Gastroesophageal sphincter (tissue), 4 donors: Measurements from ENCODE around the gene MTA1. TPM values are rescaled to one million over a fixed set of nuclear protein-coding genes. Genes with fewer than 3 reads are reported as not detected.

ENCODE experiments used
- ATAC-seq: fragments of 150-250 bp; one replicate; pipeline ENCODE4 v1.9.1; 2016; ENCODE audit warnings: mild to moderate bottlenecking, moderate library complexity
- H3K27ac ChIP-seq, 4 donors: fragments of 200-600 bp; sonication (generic) in 3 of 4; 1 replicate in 3 of 4; 2 replicates in 1 of 4; pipeline ENCODE4 v1.5.1; 2016 to 2019
- H3K27me3 ChIP-seq: fragments of 200-600 bp; sonication (generic); one replicate; pipeline ENCODE4 v1.5.1; 2019
- H3K36me3 ChIP-seq, 2 donors: fragments of 200-600 bp; sonication (generic); one replicate each; pipeline ENCODE4 v1.5.1; 2019; ENCODE audit warnings: control low read depth in 1 of 2
- H3K4me1 ChIP-seq, 3 donors: fragments of 200-600 bp; sonication (generic); 1 replicate in 2 of 3; 2 replicates in 1 of 3; pipeline ENCODE4 v1.5.1; 2016 to 2019; ENCODE audit warnings: control low read depth in 2 of 3
- H3K4me3 ChIP-seq, 2 donors: fragments of 200-600 bp; sonication (generic); one replicate each; pipeline ENCODE4 v1.5.1; 2019; ENCODE audit warnings: mild to moderate bottlenecking in 1 of 2, moderate library complexity in 1 of 2
- H3K9me3 ChIP-seq, 3 donors: fragments of 200-600 bp; sonication (generic); one replicate each; pipeline ENCODE4 v1.5.1; 2017 to 2019; ENCODE audit warnings: control low read depth in 2 of 3
- EP300 ChIP-seq: sonication (generic); formaldehyde crosslinking; IDR thresholded peaks from one replicate; pipeline ENCODE4 v1.6.1; 2017; ENCODE audit warnings: antibody characterized with exemption, mild to moderate bottlenecking
- POLR2A ChIP-seq, 2 donors: fragments of 450-650 bp; IDR thresholded peaks; one replicate each; pipeline ENCODE4 v1.6.1; 2017; ENCODE audit warnings: antibody characterized with exemption in 2 of 2, mild to moderate bottlenecking in 2 of 2, moderate library complexity in 1 of 2
- POLR2AphosphoS5 ChIP-seq: sonication (generic); formaldehyde crosslinking; IDR thresholded peaks from one replicate; pipeline ENCODE4 v1.6.1; 2017; ENCODE audit warnings: antibody characterized with exemption
- WGBS, 2 donors: methylation state at CpG; one replicate each; pipeline ENCODE4 v1.1.5; 2018; ENCODE audit warnings: low coverage in 1 of 2; 5-methylcytosine and 5-hydroxymethylcytosine counted together
- total RNA-seq, 4 donors: library from RNA; depleted of rRNA; stranded (reverse); fragments of >200 nt; gene quantifications; one replicate each; pipeline ENCODE4 v1.1.0, GENCODE V29; 2016
- TF ChIP-seq, protein P1 (sequence below), 4 experiments: fragments of 200-600 bp in 2 of 4; fragments of 450-650 bp in 2 of 4; sonication (generic) in 1 of 4; IDR thresholded peaks; one replicate each; pipeline ENCODE4 v1.5.1; 2017 to 2019; ENCODE audit warnings: antibody characterized with exemption in 4 of 4, mild to moderate bottlenecking in 2 of 4, moderate library complexity in 2 of 4

The MTA1 gene
- total RNA-seq, 4 donors from 2014 or later, result 48.0 to 83.5 (median 58.7) TPM

DNA sequence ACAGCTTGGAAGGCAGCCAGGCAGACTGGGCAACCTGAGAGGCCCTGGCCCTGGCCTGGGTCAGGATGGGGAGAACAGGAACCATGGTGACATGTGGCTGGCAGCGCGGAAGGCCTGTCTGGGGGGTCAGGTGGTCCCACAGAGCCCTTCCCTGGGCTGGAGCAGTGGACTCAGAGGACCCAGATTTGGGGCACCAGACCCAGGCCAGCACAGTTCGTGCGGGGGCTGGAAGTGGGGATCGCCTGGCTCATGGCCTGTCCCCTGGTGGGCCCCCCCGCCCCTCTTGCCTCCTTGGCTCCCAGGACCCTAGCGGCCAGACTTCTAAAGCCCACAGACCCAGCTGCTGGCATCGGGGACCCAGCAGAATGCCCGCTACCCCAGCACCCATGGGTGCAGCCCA, 21.4 kb downstream of the MTA1 start:
- no CpG with 5 or more reads among the region's 9 CpGs for WGBS, 2 donors
- Histone ChIP-seq H3K4me1 (peaks cover 0 to 42% (median 0%) of the 10 kb centered on the region in 3 donors), H3K9me3 (no peaks in the 10 kb centered on the region), H3K4me3 (no peak overlapping the region), H3K27ac (no peak overlapping the region), H3K27me3 (no peaks in the 10 kb centered on the region), H3K36me3 (peaks cover 0 to 60% of the 10 kb centered on the region in 2 donors)
- ATAC-seq, result no peak
- TF ChIP-seq, protein P1, sequence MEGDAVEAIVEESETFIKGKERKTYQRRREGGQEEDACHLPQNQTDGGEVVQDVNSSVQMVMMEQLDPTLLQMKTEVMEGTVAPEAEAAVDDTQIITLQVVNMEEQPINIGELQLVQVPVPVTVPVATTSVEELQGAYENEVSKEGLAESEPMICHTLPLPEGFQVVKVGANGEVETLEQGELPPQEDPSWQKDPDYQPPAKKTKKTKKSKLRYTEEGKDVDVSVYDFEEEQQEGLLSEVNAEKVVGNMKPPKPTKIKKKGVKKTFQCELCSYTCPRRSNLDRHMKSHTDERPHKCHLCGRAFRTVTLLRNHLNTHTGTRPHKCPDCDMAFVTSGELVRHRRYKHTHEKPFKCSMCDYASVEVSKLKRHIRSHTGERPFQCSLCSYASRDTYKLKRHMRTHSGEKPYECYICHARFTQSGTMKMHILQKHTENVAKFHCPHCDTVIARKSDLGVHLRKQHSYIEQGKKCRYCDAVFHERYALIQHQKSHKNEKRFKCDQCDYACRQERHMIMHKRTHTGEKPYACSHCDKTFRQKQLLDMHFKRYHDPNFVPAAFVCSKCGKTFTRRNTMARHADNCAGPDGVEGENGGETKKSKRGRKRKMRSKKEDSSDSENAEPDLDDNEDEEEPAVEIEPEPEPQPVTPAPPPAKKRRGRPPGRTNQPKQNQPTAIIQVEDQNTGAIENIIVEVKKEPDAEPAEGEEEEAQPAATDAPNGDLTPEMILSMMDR (IDR thresholded peaks at IDR 0.05), result no peak
- TF ChIP-seq POLR2A (IDR thresholded peaks at IDR 0.05) (no peak), POLR2AphosphoS5 (no peak), EP300 (no peak)

GRCh38 chr14:105442125-105442524, 22.5 kb downstream of the MTA1 start:
- WGBS, 2 donors, result 65 to 93% methylated on average over 6 to 11 of the region's 17 CpGs
- Histone ChIP-seq H3K9me3 (no peaks in the 10 kb centered on the region), H3K27ac (no peak overlapping the region), H3K36me3 (peaks cover 0 to 71% of the 10 kb centered on the region in 2 donors), H3K4me3 (no peak overlapping the region), H3K27me3 (no peaks in the 10 kb centered on the region), H3K4me1 (peaks cover 0 to 34% (median 0%) of the 10 kb centered on the region in 3 donors)
- TF ChIP-seq POLR2A (IDR thresholded peaks at IDR 0.05) (no peak), EP300 (no peak)
- ATAC-seq, result no peak

DNA sequence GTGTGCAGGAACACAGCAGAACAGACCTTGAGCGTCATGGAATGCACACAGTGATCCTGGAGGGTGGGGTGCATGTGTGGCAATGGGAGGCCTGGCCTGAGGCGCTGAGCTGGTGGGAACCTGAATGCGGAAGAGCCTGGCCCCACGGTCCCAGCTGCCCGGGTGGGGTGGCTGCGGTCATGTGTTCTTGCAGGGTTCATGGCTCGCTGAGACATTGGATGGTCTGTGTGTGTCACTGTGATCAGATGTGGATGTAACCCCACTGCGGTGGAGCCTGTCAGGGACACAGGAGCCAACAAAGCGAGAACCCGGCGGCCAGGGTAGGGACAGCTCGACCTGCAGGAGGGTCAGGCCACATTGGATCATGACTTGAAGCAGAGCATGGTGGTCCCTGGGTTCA, 23.2 kb downstream of the MTA1 start:
- Histone ChIP-seq H3K27me3 (no peaks in the 10 kb centered on the region), H3K4me1 (peaks cover 0 to 30% (median 0%) of the 10 kb centered on the region in 3 donors), H3K36me3 (peaks cover 0 to 73% of the 10 kb centered on the region in 2 donors), H3K27ac (no peak overlapping the region), H3K9me3 (no peaks in the 10 kb centered on the region), H3K4me3 (no peak overlapping the region)
- TF ChIP-seq EP300 (no peak), POLR2AphosphoS5 (no peak), POLR2A (IDR thresholded peaks at IDR 0.05) (no peak)
- TF ChIP-seq, protein P1 (IDR thresholded peaks at IDR 0.05), result no peak
- peak; percentile 4 for ATAC-seq
- 80% methylated on average over 1 of the region's 12 CpGs; no CpG with 5 or more reads in 1 of the 2 donors for WGBS, 2 donors

DNA sequence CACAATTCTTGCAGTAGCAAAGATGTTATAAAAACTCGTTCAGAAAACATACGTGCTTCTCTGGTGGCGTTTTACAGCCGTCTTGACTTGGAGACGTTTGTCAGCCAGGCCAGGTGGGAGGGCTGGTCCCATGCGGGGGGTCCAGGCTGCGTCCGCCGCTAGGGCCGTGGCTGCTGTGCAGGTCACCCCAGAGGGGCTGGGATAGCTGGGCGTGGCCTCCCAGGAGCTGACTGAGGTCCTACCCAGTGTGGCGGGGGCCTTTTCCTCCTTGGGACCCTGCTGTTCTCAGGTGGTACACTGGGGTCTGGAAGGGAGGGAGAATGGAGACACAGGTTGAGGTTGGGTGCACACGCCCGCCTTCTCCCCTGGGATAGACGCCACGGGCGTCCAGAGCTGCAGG, 25.2 kb downstream of the MTA1 start:
- Histone ChIP-seq H3K4me3 (no peak overlapping the region), H3K4me1 (peaks cover 0 to 30% (median 11%) of the 10 kb centered on the region in 3 donors), H3K9me3 (no peaks in the 10 kb centered on the region), H3K36me3 (peaks cover 0 to 62% of the 10 kb centered on the region in 2 donors), H3K27me3 (no peaks in the 10 kb centered on the region), H3K27ac (no peak overlapping the region)
- no peak for ATAC-seq
- 85 to 100% methylated on average over 1 to 5 of the region's 17 CpGs for WGBS, 2 donors
- TF ChIP-seq, protein P1 (IDR thresholded peaks at IDR 0.05), result no peak

DNA sequence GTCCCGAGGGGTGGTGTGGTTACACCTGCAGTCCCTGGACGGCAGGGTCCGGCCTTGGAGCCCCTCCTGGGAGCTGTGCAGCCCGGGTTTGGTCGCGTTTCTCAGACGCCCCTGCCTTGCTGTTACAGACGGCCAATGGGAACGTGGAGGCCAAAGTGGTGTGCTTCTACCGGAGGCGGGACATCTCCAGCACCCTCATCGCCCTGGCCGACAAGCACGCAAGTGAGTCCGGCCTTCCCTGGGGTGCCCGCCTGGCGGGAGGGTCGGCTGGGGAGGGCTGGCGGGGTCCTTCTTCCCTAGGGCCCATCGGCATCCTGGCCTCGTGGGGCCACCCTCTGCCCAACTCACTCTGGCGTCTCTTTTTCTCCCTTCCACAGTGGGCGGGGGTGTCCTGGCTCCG, 25.7 kb downstream of the MTA1 start:
- 80 to 86% methylated on average over 1 to 6 of the region's 24 CpGs for WGBS, 2 donors
- no peak for ATAC-seq
- Histone ChIP-seq H3K4me3 (no peak overlapping the region), H3K4me1 (peaks cover 0 to 28% (median 11%) of the 10 kb centered on the region in 3 donors), H3K27me3 (no peaks in the 10 kb centered on the region), H3K36me3 (peaks cover 0 to 62% of the 10 kb centered on the region in 2 donors), H3K9me3 (no peaks in the 10 kb centered on the region), H3K27ac (no peak overlapping the region)
- TF ChIP-seq, protein P1 (IDR thresholded peaks at IDR 0.05), result no peak
- TF ChIP-seq POLR2AphosphoS5, result no peak
- no peak for TF ChIP-seq EP300
- TF ChIP-seq POLR2A (IDR thresholded peaks at IDR 0.05), result no peak
